NK-92 (cell line): ENCODE measurements around the gene AHI1.

Experiments used
- DNase-seq: peaks from one replicate; lab custom pipeline; 2025; ENCODE audit not compliant: unreplicated experiment; lab: John Stamatoyannopoulos, UW

Gene AHI1

DNA sequence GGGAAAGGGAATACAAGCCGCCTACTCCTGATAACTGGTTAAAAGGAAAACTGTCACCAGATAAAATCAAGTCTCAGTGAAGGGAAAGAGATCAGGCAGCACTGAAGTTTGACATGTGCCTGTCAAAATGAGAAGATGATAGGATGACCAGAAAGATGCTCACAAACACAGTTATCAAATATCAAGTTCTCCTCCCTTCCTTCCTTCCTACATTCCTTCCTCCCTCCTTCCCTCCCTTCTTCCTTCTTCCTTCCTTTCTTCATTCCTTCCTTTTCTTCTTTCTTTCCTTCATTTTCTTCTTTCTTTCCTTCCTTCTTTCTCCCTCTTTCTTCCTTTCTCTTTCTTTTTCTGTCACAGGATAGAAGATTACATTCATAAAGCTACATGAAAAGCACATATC, 261.2 kb downstream of the AHI1 start:
- no peak for DNase-seq

GRCh38 chr6:135235716-135236115, 261.8 kb downstream of the AHI1 start:
- no peak for DNase-seq

DNA sequence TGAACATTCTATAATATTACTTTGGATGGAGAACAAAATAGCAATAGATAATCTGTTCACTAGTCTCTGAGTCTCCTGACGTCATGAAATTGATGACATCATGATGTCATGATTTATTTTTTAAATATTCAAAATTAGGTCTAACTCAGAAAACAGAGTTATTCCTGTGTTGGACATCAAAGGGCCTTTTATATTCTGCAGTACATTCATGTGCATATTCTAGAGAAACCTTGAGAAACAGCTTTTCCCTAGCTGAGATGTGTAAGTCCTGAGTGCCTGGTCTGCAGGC, 263.1 kb downstream of the AHI1 start:
- DNase-seq, result no peak

GRCh38 chr6:135233686-135234491, 263.7 kb downstream of the AHI1 start:
- no peak for DNase-seq
